Stomach (tissue), 9 donors: Measurements from ENCODE around the gene MBNL3. TPM values are rescaled to one million over a fixed set of nuclear protein-coding genes. Genes with fewer than 3 reads are reported as not detected.

ENCODE experiments used
- DNase-seq, 2 donors: peaks; one replicate each; pipeline versions ENCODE4 v3.0.0 to v3.0.0-alpha.2; 2013 to 2019
- H3K27ac ChIP-seq, 5 donors: fragments of 200-600 bp in 4 of 5; sonication (generic) in 4 of 5; one replicate each; pipeline ENCODE4 v1.5.1; 2013 to 2019; ENCODE audit warnings: mild to moderate bottlenecking in 1 of 5, moderate library complexity in 1 of 5
- H3K27me3 ChIP-seq, 3 donors: fragments of 200-600 bp; sonication (generic); one replicate each; pipeline ENCODE4 v1.5.1; 2017 to 2019; ENCODE audit warnings: mixed run types in 1 of 3
- H3K36me3 ChIP-seq, 4 donors: fragments of 200-600 bp; sonication (generic); 1 replicate in 3 of 4; 2 replicates in 1 of 4; pipeline ENCODE4 v1.5.1; 2016 to 2019
- H3K4me1 ChIP-seq, 4 donors: fragments of 200-600 bp; sonication (generic); one replicate each; pipeline ENCODE4 v1.5.1; 2016 to 2019
- H3K4me3 ChIP-seq, 4 donors: fragments of 200-600 bp; sonication (generic) in 3 of 4; one replicate each; pipeline ENCODE4 v1.5.1; 2016 to 2019; ENCODE audit warnings: mild to moderate bottlenecking in 1 of 4
- H3K9me3 ChIP-seq, 4 donors: fragments of 200-600 bp; sonication (generic); one replicate each; pipeline ENCODE4 v1.5.1; 2016 to 2019
- CTCF ChIP-seq, 7 experiments: fragments of 450-650 bp in 4 of 7; fragments of 200-600 bp in 3 of 7; sonication (generic) in 3 of 7; IDR thresholded peaks; one replicate each; pipeline ENCODE4 v1.5.1; 2016 to 2019; ENCODE audit warnings: antibody characterized with exemption in 7 of 7, control low read depth in 2 of 7, mild to moderate bottlenecking in 1 of 7
- EP300 ChIP-seq: sonication (generic); formaldehyde crosslinking; IDR thresholded peaks from one replicate; pipeline ENCODE4 v1.6.1; 2017; ENCODE audit warnings: antibody characterized with exemption
- POLR2A ChIP-seq, 4 donors: fragments of 450-650 bp; IDR thresholded peaks; one replicate each; pipeline ENCODE4 v1.6.1; 2016; ENCODE audit warnings: antibody characterized with exemption in 4 of 4, control low read depth in 2 of 4, mild to moderate bottlenecking in 1 of 4, moderate library complexity in 1 of 4
- POLR2AphosphoS5 ChIP-seq, 3 donors: sonication (generic); formaldehyde crosslinking; IDR thresholded peaks; one replicate each; pipeline ENCODE4 v1.6.1; 2016; ENCODE audit warnings: antibody characterized with exemption in 3 of 3
- WGBS, 5 donors: extraction: QIAGEN DNeasy Blood & Tissue Kit in 3 of 5; methylation state at CpG; one replicate each; pipeline versions ENCODE4 v1.1.5 to v1.1.7; 2013 to 2018; 5-methylcytosine and 5-hydroxymethylcytosine counted together
- intact Hi-C: fragments of 100-400 bp; cut with DNase I; formaldehyde crosslinking; loops from one replicate; pipeline ENCODE4 v1.15.1; 2023; ENCODE audit warnings: low total_unique reads
- polyA plus RNA-seq, 3 donors: library from polyadenylated mRNA; stranded (reverse); fragments of 200-250 nt; gene quantifications; one replicate each; pipeline ENCODE4 v1.2.3, GENCODE V29; 2013
- total RNA-seq, 5 donors: library from RNA; depleted of rRNA; stranded (reverse); fragments of >200 nt; gene quantifications; one replicate each; pipeline versions ENCODE4 v1.1.0 to v1.2.3, GENCODE V29; 2014 to 2016
- donor health status: healthy with polysubstance abuse.
- donor health status: Bipolar disorder and iron deficiency.
- donor health status: healthy.

Gene MBNL3
- total and polyA plus RNA-seq, 8 donors, result 2.0 to 31.7 (median 6.7) TPM

- DNase-seq, result no peak
- no peak overlapping the region for H3K4me3 ChIP-seq
- H3K27me3 ChIP-seq, result no peaks in the 10 kb centered on the region
- no peaks in the 10 kb centered on the region for H3K4me1 ChIP-seq
- no peaks in the 10 kb centered on the region for H3K36me3 ChIP-seq
- TF ChIP-seq CTCF (IDR thresholded peaks at IDR 0.05), result no peak
- TF ChIP-seq POLR2A (IDR thresholded peaks at IDR 0.05), result no peak
- no peak for TF ChIP-seq POLR2AphosphoS5 (IDR thresholded peaks at IDR 0.05)
- TF ChIP-seq EP300, result no peak
- H3K9me3 ChIP-seq, result no peaks in the 10 kb centered on the region
- no peak overlapping the region for H3K27ac ChIP-seq
- WGBS, 5 donors, result 47 to 74% (median 60%) methylated on average over 3 of the region's 3 CpGs
- intact Hi-C loops, result no loop called here
Observed at GRCh38 chrX:132373610-132374009, 115.2 kb downstream of the MBNL3 start.

DNA sequence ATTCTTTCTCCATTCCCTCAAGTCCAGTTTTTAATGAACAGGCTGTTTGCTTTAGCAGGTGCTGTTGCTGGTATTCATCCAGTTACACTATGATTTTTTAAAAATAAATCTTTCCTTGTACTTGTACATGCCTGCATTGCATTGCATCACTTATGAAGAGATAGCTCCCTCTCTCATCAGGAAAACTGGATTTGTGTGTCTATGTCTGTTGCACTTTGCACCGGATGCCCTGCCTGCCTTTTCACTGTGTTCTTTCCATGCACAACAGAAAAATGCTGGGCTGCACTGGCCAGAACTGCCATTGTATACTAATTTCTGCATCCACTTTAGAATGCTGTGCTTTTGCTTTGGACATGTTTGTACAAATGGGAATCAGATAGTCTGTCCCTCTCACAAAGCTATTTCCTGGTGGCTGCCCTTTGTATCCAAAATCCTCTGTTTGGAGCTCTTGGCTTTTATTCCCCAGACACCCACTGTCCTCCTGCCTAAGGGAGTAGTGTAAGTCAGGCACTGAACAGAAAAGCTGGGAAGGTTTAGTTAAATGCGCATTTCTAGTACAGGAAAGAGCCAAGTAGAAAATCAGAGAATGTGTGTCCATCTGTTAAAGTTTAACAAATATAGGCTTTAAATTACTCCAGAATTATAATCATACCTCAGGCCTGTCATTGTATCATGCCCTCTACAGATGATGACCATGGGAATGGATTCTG is 119.1 kb downstream of the MBNL3 start:
- H3K36me3 ChIP-seq, result no peaks in the 10 kb centered on the region
- H3K4me3 ChIP-seq, result no peak overlapping the region
- no peaks in the 10 kb centered on the region for H3K27me3 ChIP-seq
- no peak for DNase-seq
- no peaks in the 10 kb centered on the region for H3K9me3 ChIP-seq
- no peak overlapping the region for H3K27ac ChIP-seq
- 63 to 74% (median 74%) methylated on average over 2 of the region's 2 CpGs for WGBS, 5 donors
- no peaks in the 10 kb centered on the region for H3K4me1 ChIP-seq
- intact Hi-C loops, result no loop called here
- TF ChIP-seq EP300 (no peak), POLR2A (IDR thresholded peaks at IDR 0.05) (no peak), CTCF (IDR thresholded peaks at IDR 0.05) (no peak), POLR2AphosphoS5 (IDR thresholded peaks at IDR 0.05) (no peak)

GRCh38 chrX:132367984-132368383 is 120.9 kb downstream of the MBNL3 start:
- no peaks in the 10 kb centered on the region for H3K36me3 ChIP-seq

GRCh38 chrX:132367314-132367713 is 121.5 kb downstream of the MBNL3 start:
- WGBS, 5 donors, result 55 to 78% (median 57%) methylated on average over 1 of the region's 1 CpG

More at GRCh38 chrX:132367984-132368383, 120.9 kb downstream of the MBNL3 start:
- no peaks in the 10 kb centered on the region for H3K27me3 ChIP-seq
- intact Hi-C loops, result no loop called here
- DNase-seq, result no peak
- no peak overlapping the region for H3K27ac ChIP-seq
- H3K4me1 ChIP-seq, result no peaks in the 10 kb centered on the region
- no peaks in the 10 kb centered on the region for H3K9me3 ChIP-seq
- TF ChIP-seq EP300 (no peak), CTCF (IDR thresholded peaks at IDR 0.05) (no peak), POLR2A (IDR thresholded peaks at IDR 0.05) (no peak), POLR2AphosphoS5 (IDR thresholded peaks at IDR 0.05) (no peak)
- no peak overlapping the region for H3K4me3 ChIP-seq

More at GRCh38 chrX:132367314-132367713, 121.5 kb downstream of the MBNL3 start:
- Histone ChIP-seq H3K27ac (no peak overlapping the region), H3K27me3 (no peaks in the 10 kb centered on the region), H3K36me3 (no peaks in the 10 kb centered on the region), H3K4me1 (no peaks in the 10 kb centered on the region), H3K9me3 (no peaks in the 10 kb centered on the region), H3K4me3 (no peak overlapping the region)
- TF ChIP-seq CTCF (IDR thresholded peaks at IDR 0.05) (no peak), POLR2A (IDR thresholded peaks at IDR 0.05) (no peak), EP300 (no peak), POLR2AphosphoS5 (IDR thresholded peaks at IDR 0.05) (no peak)
- no peak for DNase-seq
- intact Hi-C loops, result no loop called here
